ENCODE data around the gene TXNRD3.

The TXNRD3 gene

GRCh38 chr3:126682009-126682408 is 27.1 kb upstream of the TXNRD3 start:
- H3K27ac ChIP-seq = no peak overlapping the region
- H3K4me3 ChIP-seq (ENCODE audit: low read depth, low read length) = no peak overlapping the region
- peaks cover 8% of the 10 kb centered on the region for H3K27me3 ChIP-seq (replicated peaks)
- H3K36me3 ChIP-seq (replicated peaks) = no peaks in the 10 kb centered on the region
- TF ChIP-seq CTCF (IDR thresholded peaks at IDR 0.05; ENCODE audit: low read depth, low read length, missing control alignments) = no peak
- in situ Hi-C loops (cut with HindIII; ENCODE audit: low pct_ligation_motif_present, low sequenced_read_pairs) = no loop called here
- no peak for DNase-seq

- no peak overlapping the region for H3K27ac ChIP-seq
- no peaks in the 10 kb centered on the region for H3K36me3 ChIP-seq (replicated peaks)
- no peak overlapping the region for H3K4me3 ChIP-seq (ENCODE audit: low read depth, low read length)
- no peak for DNase-seq
- in situ Hi-C loops (cut with HindIII; ENCODE audit: low pct_ligation_motif_present, low sequenced_read_pairs) = no loop called here
- H3K27me3 ChIP-seq (replicated peaks) = peaks cover 8% of the 10 kb centered on the region
- TF ChIP-seq CTCF (IDR thresholded peaks at IDR 0.05; ENCODE audit: low read depth, low read length, missing control alignments) = no peak
These were observed 25.7 kb upstream of the TXNRD3 start for GRCh38 chr3:126680667-126681055.

- DNase-seq = no peak
- in situ Hi-C loops (cut with HindIII; ENCODE audit: low pct_ligation_motif_present, low sequenced_read_pairs) = no loop called here
- Histone ChIP-seq H3K4me3 (ENCODE audit: low read depth, low read length) (no peak overlapping the region), H3K27ac (no peak overlapping the region), H3K36me3 (replicated peaks) (no peaks in the 10 kb centered on the region), H3K27me3 (replicated peaks) (peaks cover 8% of the 10 kb centered on the region)
- TF ChIP-seq CTCF (IDR thresholded peaks at IDR 0.05; ENCODE audit: low read depth, low read length, missing control alignments) = no peak
These were observed 25.1 kb upstream of the TXNRD3 start for GRCh38 chr3:126679831-126680666.

GRCh38 chr3:126679318-126679751 is 24.4 kb upstream of the TXNRD3 start:
- TF ChIP-seq CTCF (IDR thresholded peaks at IDR 0.05; ENCODE audit: low read depth, low read length, missing control alignments) = peak; percentile 95
- no peak overlapping the region for H3K27ac ChIP-seq
- peak; percentile 66 for DNase-seq
- in situ Hi-C loops (cut with HindIII; ENCODE audit: low pct_ligation_motif_present, low sequenced_read_pairs) = no loop called here
- H3K4me3 ChIP-seq (ENCODE audit: low read depth, low read length) = no peak overlapping the region
- H3K36me3 ChIP-seq (replicated peaks) = no peaks in the 10 kb centered on the region
- H3K27me3 ChIP-seq (replicated peaks) = peaks cover 8% of the 10 kb centered on the region

- peaks cover 8% of the 10 kb centered on the region for H3K27me3 ChIP-seq (replicated peaks)
- no peak for DNase-seq
- TF ChIP-seq CTCF (IDR thresholded peaks at IDR 0.05; ENCODE audit: low read depth, low read length, missing control alignments) = no peak
- H3K27ac ChIP-seq = no peak overlapping the region
- in situ Hi-C loops (cut with HindIII; ENCODE audit: low pct_ligation_motif_present, low sequenced_read_pairs) = no loop called here
- no peak overlapping the region for H3K4me3 ChIP-seq (ENCODE audit: low read depth, low read length)
- no peaks in the 10 kb centered on the region for H3K36me3 ChIP-seq (replicated peaks)
These were observed 23.9 kb upstream of the TXNRD3 start for GRCh38 chr3:126678693-126679317.

All from brain microvascular endothelial cell (primary cell).